ENCODE data around the gene PPM1L. TPM values are rescaled to one million over a fixed set of nuclear protein-coding genes. Genes with fewer than 3 reads are reported as not detected.
A peak's percentile ranks its signal among the peaks of the same experiment; 100 is the strongest.
"Not testable (repeated sequence)": the region's sequence is repeated elsewhere in the genome, so short reads cannot be mapped to it uniquely, and the experiment has no call there.

PPM1L gene
- total RNA-seq, 2 experiments from 2014 or later, result 2.2 to 2.7 TPM

GRCh38 chr3:160951642-160952487 lies 195.8 kb downstream of the PPM1L start:
- Mint-ChIP-seq H3K4me1 (ENCODE audit: low read depth) (peaks cover 6% of the 10 kb centered on the region), H3K27ac (no peak overlapping the region), H3K27me3 (no peaks in the 10 kb centered on the region), H3K4me3 (no peak overlapping the region), H3K9me3 (no peaks in the 10 kb centered on the region), H3K36me3 (no peaks in the 10 kb centered on the region)
- ChIA-PET POLR2A (no interaction called here), CTCF (no interaction called here)
- DNase-seq, result no peak
- intact Hi-C loops (cut with micrococcal nuclease), result no loop called here

GRCh38 chr3:160953686-160954085 lies 197.7 kb downstream of the PPM1L start:
- CTCF ChIA-PET, result no interaction called here
- Mint-ChIP-seq H3K27ac (no peak overlapping the region), H3K4me1 (ENCODE audit: low read depth) (peaks cover 6% of the 10 kb centered on the region), H3K4me3 (no peak overlapping the region), H3K36me3 (no peaks in the 10 kb centered on the region), H3K9me3 (no peaks in the 10 kb centered on the region), H3K27me3 (peaks cover 4% of the 10 kb centered on the region)
- POLR2A ChIA-PET, result no interaction called here
- intact Hi-C loops (cut with micrococcal nuclease), result no loop called here
- DNase-seq, result no peak

- intact Hi-C loops (cut with micrococcal nuclease), result loop anchor here (2.0 to 5.0 kb wide), 3 partner anchors 266 to 466 kb away; partner anchors contain the start of gene NMD3
- no peak for DNase-seq
- CTCF ChIA-PET, result interaction anchor here (0.8 to 1.6 kb wide), 7 partner anchors 10 to 318 kb away, joined by 3 to 8 read pairs (median 3); no protein-coding TSS in a partner anchor
These were observed 200.8 kb downstream of the PPM1L start for GRCh38 chr3:160956785-160957184.

DNA sequence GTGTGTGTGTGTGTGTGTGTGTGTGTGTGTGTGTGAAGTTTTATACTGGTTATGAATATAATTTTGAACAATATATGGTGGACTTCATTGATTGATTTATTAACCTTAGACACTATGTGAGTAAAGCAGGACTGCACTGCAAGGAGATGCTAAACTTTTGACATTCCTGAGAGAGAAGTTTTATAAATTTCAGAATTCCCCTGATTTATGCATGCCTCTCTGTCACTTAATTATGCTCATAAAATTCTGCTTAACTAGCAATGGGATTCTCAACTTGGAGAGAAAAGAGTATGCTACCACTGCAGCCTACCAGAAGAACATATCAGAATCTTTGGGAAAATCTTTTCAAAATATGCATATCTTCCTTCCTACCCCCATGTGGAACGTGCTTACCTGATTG lies 204.5 kb downstream of the PPM1L start:
- Mint-ChIP-seq H3K27ac (no peak overlapping the region), H3K36me3 (no peaks in the 10 kb centered on the region), H3K27me3 (peaks cover 4% of the 10 kb centered on the region), H3K4me3 (no peak overlapping the region), H3K4me1 (ENCODE audit: low read depth) (no peaks in the 10 kb centered on the region), H3K9me3 (no peaks in the 10 kb centered on the region)
- DNase-seq, result no peak
- intact Hi-C loops (cut with micrococcal nuclease), result no loop called here
- ChIA-PET CTCF (no interaction called here), POLR2A (no interaction called here)

More at GRCh38 chr3:160956785-160957184, 200.8 kb downstream of the PPM1L start:
- Mint-ChIP-seq H3K27ac (no peak overlapping the region), H3K4me1 (ENCODE audit: low read depth) (no peaks in the 10 kb centered on the region), H3K9me3 (no peaks in the 10 kb centered on the region), H3K4me3 (no peak overlapping the region), H3K27me3 (peaks cover 4% of the 10 kb centered on the region), H3K36me3 (no peaks in the 10 kb centered on the region)
- POLR2A ChIA-PET, result no interaction called here

DNA sequence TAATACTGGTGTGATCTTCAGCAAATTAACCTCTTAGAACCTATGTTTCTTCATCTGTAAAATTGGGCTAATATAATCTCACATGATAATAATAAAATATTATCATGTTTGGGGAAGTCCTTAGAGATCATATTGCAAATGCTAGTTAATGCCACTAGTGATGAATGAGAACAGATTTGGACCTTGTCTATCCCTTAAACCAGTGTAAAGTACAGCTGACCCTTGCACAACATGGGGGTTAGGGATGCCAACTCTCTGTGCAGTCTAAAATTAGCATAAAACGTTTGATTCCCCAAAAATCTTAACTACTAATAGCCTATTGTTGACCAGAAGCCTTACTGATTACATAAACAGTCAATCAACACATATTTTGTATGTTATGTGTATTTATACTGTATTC lies 207.9 kb downstream of the PPM1L start:
- intact Hi-C loops (cut with micrococcal nuclease), result no loop called here
- DNase-seq, result no peak
- H3K4me3 Mint-ChIP-seq, result no peak overlapping the region
- H3K36me3 Mint-ChIP-seq, result peaks cover 3% of the 10 kb centered on the region
- H3K27ac Mint-ChIP-seq, result no peak overlapping the region
- peaks cover 4% of the 10 kb centered on the region for H3K9me3 Mint-ChIP-seq
- ChIA-PET CTCF (no interaction called here), POLR2A (no interaction called here)
- H3K27me3 Mint-ChIP-seq, result no peaks in the 10 kb centered on the region
- H3K4me1 Mint-ChIP-seq (ENCODE audit: low read depth), result no peaks in the 10 kb centered on the region

DNA sequence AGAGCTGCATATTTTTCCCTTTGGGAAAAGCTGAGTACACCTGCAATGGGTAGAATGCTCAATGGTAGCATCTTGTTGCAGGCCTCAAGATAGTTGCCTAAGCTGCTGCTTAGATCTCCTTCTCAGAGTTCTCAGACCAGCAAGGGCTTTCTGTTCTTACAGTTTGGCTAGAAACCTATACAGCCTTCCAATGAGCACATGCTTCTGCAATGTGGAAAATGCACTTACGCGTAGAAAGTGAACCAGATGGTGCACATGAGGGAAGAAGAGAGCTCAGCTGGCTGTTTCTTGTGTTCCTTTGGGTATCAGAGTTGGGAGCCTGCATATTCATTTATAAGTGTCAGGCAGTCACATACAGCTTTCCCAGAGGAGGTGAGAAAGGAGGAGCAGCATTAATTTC lies 212.7 kb downstream of the PPM1L start:
- no peaks in the 10 kb centered on the region for H3K27me3 Mint-ChIP-seq

DNA sequence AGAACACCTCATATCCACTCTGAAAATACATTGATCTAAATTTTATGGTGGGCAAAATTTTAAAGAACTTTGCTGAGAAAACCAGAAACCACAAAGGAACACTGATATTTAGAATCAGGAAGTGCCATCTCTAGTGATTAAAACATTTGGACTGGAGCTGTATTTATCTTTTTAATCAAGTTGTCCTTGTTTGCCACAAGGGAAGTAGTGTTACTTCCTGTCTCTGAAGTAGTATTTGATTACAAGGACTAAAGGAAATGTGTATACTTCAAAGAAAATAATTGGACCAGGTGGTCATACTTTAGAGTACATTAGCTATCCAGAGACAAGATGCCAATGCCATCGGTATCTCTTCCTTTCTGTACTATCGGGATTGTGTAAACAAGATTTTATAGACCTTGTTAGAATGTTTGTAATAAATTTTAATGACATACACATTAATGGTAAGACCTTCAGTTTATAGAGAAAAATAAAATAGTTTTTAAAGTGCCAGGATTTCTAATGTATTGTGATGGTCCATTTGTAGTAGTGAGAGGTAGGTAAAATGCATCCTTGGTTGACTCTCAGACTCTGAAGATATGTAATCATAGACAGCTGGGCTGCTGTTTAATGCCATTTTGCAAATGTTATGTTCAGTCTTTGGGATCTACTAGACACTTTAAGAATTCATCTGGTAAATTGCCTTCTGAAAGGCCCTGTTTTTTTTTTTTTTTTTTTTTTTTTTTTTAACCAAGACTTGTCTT lies 217.2 kb downstream of the PPM1L start:
- H3K36me3 Mint-ChIP-seq, result no peaks in the 10 kb centered on the region
- intact Hi-C loops (cut with micrococcal nuclease), result no loop called here
- no peaks in the 10 kb centered on the region for H3K9me3 Mint-ChIP-seq
- peaks cover 8% of the 10 kb centered on the region for H3K4me1 Mint-ChIP-seq (ENCODE audit: low read depth)
- H3K4me3 Mint-ChIP-seq, result no peak overlapping the region
- CTCF ChIA-PET, result no interaction called here
- H3K27me3 Mint-ChIP-seq, result no peaks in the 10 kb centered on the region
- no peak overlapping the region for H3K27ac Mint-ChIP-seq
- POLR2A ChIA-PET, result no interaction called here
- no peak for DNase-seq

More for the DNA sequence above, 212.7 kb downstream of the PPM1L start:
- Mint-ChIP-seq H3K4me1 (ENCODE audit: low read depth) (peaks cover 8% of the 10 kb centered on the region), H3K36me3 (peaks cover 3% of the 10 kb centered on the region), H3K9me3 (peaks cover 4% of the 10 kb centered on the region), H3K27ac (no peak overlapping the region), H3K4me3 (no peak overlapping the region)
- ChIA-PET CTCF (interaction anchor here (1.2 kb wide), 1 partner anchor 12 kb away, joined by 3 read pairs; no protein-coding TSS in a partner anchor), POLR2A (no interaction called here)
- intact Hi-C loops (cut with micrococcal nuclease), result no loop called here
- DNase-seq, result no peak

GRCh38 chr3:160977773-160978172 lies 221.7 kb downstream of the PPM1L start:
- no peak overlapping the region for H3K4me3 Mint-ChIP-seq
- H3K9me3 Mint-ChIP-seq, result peaks cover 4% of the 10 kb centered on the region
- H3K36me3 Mint-ChIP-seq, result peaks cover 3% of the 10 kb centered on the region
- no peak for DNase-seq
- ChIA-PET POLR2A (no interaction called here), CTCF (no interaction called here)
- H3K27ac Mint-ChIP-seq, result no peak overlapping the region
- peaks cover 16% of the 10 kb centered on the region for H3K4me1 Mint-ChIP-seq (ENCODE audit: low read depth)
- no peaks in the 10 kb centered on the region for H3K27me3 Mint-ChIP-seq
- intact Hi-C loops (cut with micrococcal nuclease), result no loop called here

DNA sequence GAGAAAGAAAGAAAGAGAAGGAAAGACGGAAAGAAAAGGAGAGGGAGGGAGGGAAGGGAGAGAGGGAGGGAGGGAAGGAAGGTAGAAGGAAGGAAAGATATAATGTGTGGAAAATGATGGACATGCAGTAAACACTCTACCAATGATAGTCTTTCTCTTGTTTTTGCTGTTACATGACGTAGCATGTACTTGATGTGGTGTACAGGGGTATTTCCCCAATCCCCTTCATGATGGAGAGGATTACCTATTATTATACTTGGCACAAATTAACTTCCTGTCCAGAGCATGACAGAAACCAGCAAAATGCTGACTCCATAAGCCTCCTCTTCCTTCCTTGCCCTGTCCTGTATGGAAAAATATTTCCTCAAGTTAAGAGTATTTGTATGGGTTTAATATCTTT lies 224.7 kb downstream of the PPM1L start:
- no peak for DNase-seq

DNA sequence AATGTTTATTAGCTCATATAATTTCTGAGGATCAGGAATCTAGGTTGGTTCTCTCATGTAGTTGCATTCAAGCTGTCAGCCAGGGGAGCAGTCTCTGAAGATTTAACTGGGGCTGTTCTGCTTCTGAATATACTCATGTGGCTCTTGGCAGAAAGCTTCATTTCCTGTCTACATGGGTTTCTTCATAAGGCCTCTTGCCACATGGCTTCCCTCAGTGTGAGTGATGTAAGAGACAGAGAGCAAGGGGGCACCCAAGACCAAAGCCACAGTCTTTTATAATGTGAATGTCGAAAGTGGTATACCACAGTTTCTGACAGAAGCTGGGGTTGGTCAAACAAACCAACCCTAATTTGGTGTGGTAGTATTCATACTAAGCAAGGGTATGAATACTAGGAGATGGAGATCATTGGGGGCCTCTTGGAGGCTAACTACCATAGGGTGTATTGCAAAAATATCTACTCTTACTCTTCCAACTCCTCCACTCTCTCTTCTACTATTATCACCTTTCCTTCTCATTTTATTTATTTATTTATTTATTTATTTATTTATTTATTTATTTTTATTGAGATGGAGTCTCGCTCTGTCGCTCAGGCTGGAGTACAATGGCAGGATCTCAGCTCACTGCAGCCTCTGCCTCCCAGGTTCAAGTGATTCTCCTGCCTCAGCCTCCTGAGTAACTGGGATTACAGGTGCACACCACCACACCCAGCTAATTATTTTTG lies 225.3 kb downstream of the PPM1L start:
- Mint-ChIP-seq H3K4me1 (ENCODE audit: low read depth) (peaks cover 8% of the 10 kb centered on the region), H3K9me3 (peaks cover 14% of the 10 kb centered on the region), H3K27me3 (no peaks in the 10 kb centered on the region), H3K36me3 (peaks cover 3% of the 10 kb centered on the region), H3K4me3 (no peak overlapping the region), H3K27ac (no peak overlapping the region)
- ChIA-PET CTCF (no interaction called here), POLR2A (no interaction called here)
- intact Hi-C loops (cut with micrococcal nuclease), result no loop called here
- DNase-seq, result peak; percentile 17

More for the DNA sequence above, 224.7 kb downstream of the PPM1L start:
- H3K4me3 Mint-ChIP-seq, result no peak overlapping the region
- H3K9me3 Mint-ChIP-seq, result peaks cover 14% of the 10 kb centered on the region
- CTCF ChIA-PET, result no interaction called here
- no peaks in the 10 kb centered on the region for H3K27me3 Mint-ChIP-seq
- peaks cover 8% of the 10 kb centered on the region for H3K4me1 Mint-ChIP-seq (ENCODE audit: low read depth)
- peaks cover 3% of the 10 kb centered on the region for H3K36me3 Mint-ChIP-seq
- intact Hi-C loops (cut with micrococcal nuclease), result no loop called here
- POLR2A ChIA-PET, result no interaction called here
- H3K27ac Mint-ChIP-seq, result no peak overlapping the region

- peaks cover 3% of the 10 kb centered on the region for H3K36me3 Mint-ChIP-seq
- no peak overlapping the region for H3K27ac Mint-ChIP-seq
- H3K4me1 Mint-ChIP-seq (ENCODE audit: low read depth), result peaks cover 8% of the 10 kb centered on the region
- ChIA-PET CTCF (no interaction called here), POLR2A (no interaction called here)
- no peak for DNase-seq
- no peak overlapping the region for H3K4me3 Mint-ChIP-seq
- intact Hi-C loops (cut with micrococcal nuclease), result no loop called here
- H3K9me3 Mint-ChIP-seq, result peaks cover 14% of the 10 kb centered on the region
- H3K27me3 Mint-ChIP-seq, result no peaks in the 10 kb centered on the region
These were observed 226.5 kb downstream of the PPM1L start for GRCh38 chr3:160982491-160982890.

DNA sequence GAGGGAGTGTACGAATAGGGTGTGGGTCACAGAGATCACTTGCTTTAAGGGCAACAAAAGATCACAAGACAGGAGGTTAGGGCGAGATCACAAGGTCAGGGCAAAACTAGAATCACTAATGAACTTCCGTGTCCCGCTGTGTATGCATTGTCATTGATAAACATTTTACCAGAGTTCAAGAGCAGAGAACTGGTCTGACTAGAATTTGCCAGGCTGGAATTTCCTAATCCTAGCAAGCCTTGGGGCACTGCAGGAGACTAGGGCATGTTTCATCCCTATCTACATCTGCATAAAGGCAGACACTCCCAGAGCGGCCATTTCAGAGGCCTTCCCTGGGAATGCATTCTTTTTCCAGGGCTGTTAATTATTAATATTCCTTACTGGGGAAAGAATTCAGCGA lies 227.9 kb downstream of the PPM1L start:
- CTCF ChIA-PET; H3K27me3 Mint-ChIP-seq; H3K4me1 Mint-ChIP-seq (ENCODE audit: low read depth); DNase-seq; H3K4me3 Mint-ChIP-seq; POLR2A ChIA-PET; intact Hi-C loops (cut with micrococcal nuclease); H3K27ac Mint-ChIP-seq; H3K36me3 Mint-ChIP-seq: not testable (repeated sequence)
- peaks cover 14% of the 10 kb centered on the region for H3K9me3 Mint-ChIP-seq

Data from activated CD4-positive, alpha-beta memory T cell treated with anti-CD3 and anti-CD28 coated beads for 36 hours (primary cell).